ENCODE results near the gene GUCA2B.

Gene GUCA2B

GRCh38 chr1:42128499-42128898 is 24.7 kb upstream of the GUCA2B start:
- no peaks in the 10 kb centered on the region for H3K9me3 ChIP-seq (ENCODE audit: control insufficient read depth, low read length)
- H3K36me3 ChIP-seq (ENCODE audit: control insufficient read depth, insufficient read depth, low read length) = no peaks in the 10 kb centered on the region
- 56 to 63% methylated on average over 2 of the region's 2 CpGs for WGBS, 2 experiments
- H3K4me3 ChIP-seq (ENCODE audit: insufficient read depth, low read depth, low read length) = no peak overlapping the region
- no peaks in the 10 kb centered on the region for H3K27me3 ChIP-seq (ENCODE audit: control insufficient read depth, insufficient read depth, low read length, poor library complexity, severe bottlenecking)
- H3K4me1 ChIP-seq (ENCODE audit: control insufficient read depth, insufficient read depth, low read length) = peaks cover 5% of the 10 kb centered on the region
- H3K27ac ChIP-seq (ENCODE audit: insufficient read depth, low read depth, low read length, poor library complexity, severe bottlenecking) = no peak overlapping the region

GRCh38 chr1:42128964-42129363 is 24.2 kb upstream of the GUCA2B start:
- Histone ChIP-seq H3K4me1 (ENCODE audit: control insufficient read depth, insufficient read depth, low read length) (peaks cover 5% of the 10 kb centered on the region), H3K27me3 (ENCODE audit: control insufficient read depth, insufficient read depth, low read length, poor library complexity, severe bottlenecking) (no peaks in the 10 kb centered on the region), H3K4me3 (ENCODE audit: insufficient read depth, low read depth, low read length) (no peak overlapping the region), H3K9me3 (ENCODE audit: control insufficient read depth, low read length) (no peaks in the 10 kb centered on the region), H3K27ac (ENCODE audit: insufficient read depth, low read depth, low read length, poor library complexity, severe bottlenecking) (no peak overlapping the region), H3K36me3 (ENCODE audit: control insufficient read depth, insufficient read depth, low read length) (no peaks in the 10 kb centered on the region)
- WGBS, 2 experiments = 95% methylated on average over 3 of the region's 3 CpGs

GRCh38 chr1:42130061-42130660 is 23.0 kb upstream of the GUCA2B start:
- H3K9me3 ChIP-seq (ENCODE audit: control insufficient read depth, low read length) = no peaks in the 10 kb centered on the region

GRCh38 chr1:42133390-42133789 is 19.8 kb upstream of the GUCA2B start:
- no peaks in the 10 kb centered on the region for H3K9me3 ChIP-seq (ENCODE audit: control insufficient read depth, low read length)
- no peaks in the 10 kb centered on the region for H3K27me3 ChIP-seq (ENCODE audit: control insufficient read depth, insufficient read depth, low read length, poor library complexity, severe bottlenecking)
- no peak overlapping the region for H3K27ac ChIP-seq (ENCODE audit: insufficient read depth, low read depth, low read length, poor library complexity, severe bottlenecking)
- peaks cover 3% of the 10 kb centered on the region for H3K4me1 ChIP-seq (ENCODE audit: control insufficient read depth, insufficient read depth, low read length)
- no peak overlapping the region for H3K4me3 ChIP-seq (ENCODE audit: insufficient read depth, low read depth, low read length)
- whole genome bisulfite sequencing, 2 experiments = 96 to 99% methylated on average over 5 of the region's 5 CpGs
- H3K36me3 ChIP-seq (ENCODE audit: control insufficient read depth, insufficient read depth, low read length) = no peaks in the 10 kb centered on the region

More at GRCh38 chr1:42130061-42130660, 23.0 kb upstream of the GUCA2B start:
- no peaks in the 10 kb centered on the region for H3K36me3 ChIP-seq (ENCODE audit: control insufficient read depth, insufficient read depth, low read length)
- H3K27ac ChIP-seq (ENCODE audit: insufficient read depth, low read depth, low read length, poor library complexity, severe bottlenecking) = no peak overlapping the region
- no peak overlapping the region for H3K4me3 ChIP-seq (ENCODE audit: insufficient read depth, low read depth, low read length)
- H3K27me3 ChIP-seq (ENCODE audit: control insufficient read depth, insufficient read depth, low read length, poor library complexity, severe bottlenecking) = no peaks in the 10 kb centered on the region
- H3K4me1 ChIP-seq (ENCODE audit: control insufficient read depth, insufficient read depth, low read length) = peaks cover 5% of the 10 kb centered on the region
- WGBS, 2 experiments = 92 to 94% methylated on average over 5 of the region's 5 CpGs

GRCh38 chr1:42133809-42134526 is 19.2 kb upstream of the GUCA2B start:
- H3K27me3 ChIP-seq (ENCODE audit: control insufficient read depth, insufficient read depth, low read length, poor library complexity, severe bottlenecking) = no peaks in the 10 kb centered on the region
- H3K27ac ChIP-seq (ENCODE audit: insufficient read depth, low read depth, low read length, poor library complexity, severe bottlenecking) = no peak overlapping the region
- H3K9me3 ChIP-seq (ENCODE audit: control insufficient read depth, low read length) = no peaks in the 10 kb centered on the region
- WGBS, 2 experiments = 90 to 94% methylated on average over 10 of the region's 10 CpGs
- H3K4me1 ChIP-seq (ENCODE audit: control insufficient read depth, insufficient read depth, low read length) = no peaks in the 10 kb centered on the region
- H3K4me3 ChIP-seq (ENCODE audit: insufficient read depth, low read depth, low read length) = no peak overlapping the region
- no peaks in the 10 kb centered on the region for H3K36me3 ChIP-seq (ENCODE audit: control insufficient read depth, insufficient read depth, low read length)

GRCh38 chr1:42135426-42135825 is 17.8 kb upstream of the GUCA2B start:
- WGBS, 2 experiments = 80 to 89% methylated on average over 3 of the region's 3 CpGs
- H3K36me3 ChIP-seq (ENCODE audit: control insufficient read depth, insufficient read depth, low read length) = no peaks in the 10 kb centered on the region
- H3K9me3 ChIP-seq (ENCODE audit: control insufficient read depth, low read length) = no peaks in the 10 kb centered on the region
- no peak overlapping the region for H3K27ac ChIP-seq (ENCODE audit: insufficient read depth, low read depth, low read length, poor library complexity, severe bottlenecking)
- H3K4me3 ChIP-seq (ENCODE audit: insufficient read depth, low read depth, low read length) = no peak overlapping the region
- H3K27me3 ChIP-seq (ENCODE audit: control insufficient read depth, insufficient read depth, low read length, poor library complexity, severe bottlenecking) = no peaks in the 10 kb centered on the region
- no peaks in the 10 kb centered on the region for H3K4me1 ChIP-seq (ENCODE audit: control insufficient read depth, insufficient read depth, low read length)

GRCh38 chr1:42136466-42136865 is 16.7 kb upstream of the GUCA2B start:
- H3K27me3 ChIP-seq (ENCODE audit: control insufficient read depth, insufficient read depth, low read length, poor library complexity, severe bottlenecking) = no peaks in the 10 kb centered on the region
- no peak overlapping the region for H3K4me3 ChIP-seq (ENCODE audit: insufficient read depth, low read depth, low read length)
- H3K27ac ChIP-seq (ENCODE audit: insufficient read depth, low read depth, low read length, poor library complexity, severe bottlenecking) = no peak overlapping the region
- no peaks in the 10 kb centered on the region for H3K36me3 ChIP-seq (ENCODE audit: control insufficient read depth, insufficient read depth, low read length)
- no peaks in the 10 kb centered on the region for H3K9me3 ChIP-seq (ENCODE audit: control insufficient read depth, low read length)
- no peaks in the 10 kb centered on the region for H3K4me1 ChIP-seq (ENCODE audit: control insufficient read depth, insufficient read depth, low read length)

- H3K27ac ChIP-seq (ENCODE audit: insufficient read depth, low read depth, low read length, poor library complexity, severe bottlenecking) = no peak overlapping the region
- WGBS, 2 experiments = 76 to 78% methylated on average over 10 of the region's 10 CpGs
- H3K9me3 ChIP-seq (ENCODE audit: control insufficient read depth, low read length) = no peaks in the 10 kb centered on the region
- H3K36me3 ChIP-seq (ENCODE audit: control insufficient read depth, insufficient read depth, low read length) = no peaks in the 10 kb centered on the region
- no peaks in the 10 kb centered on the region for H3K27me3 ChIP-seq (ENCODE audit: control insufficient read depth, insufficient read depth, low read length, poor library complexity, severe bottlenecking)
- H3K4me1 ChIP-seq (ENCODE audit: control insufficient read depth, insufficient read depth, low read length) = no peaks in the 10 kb centered on the region
- no peak overlapping the region for H3K4me3 ChIP-seq (ENCODE audit: insufficient read depth, low read depth, low read length)
These were observed 15.4 kb upstream of the GUCA2B start for GRCh38 chr1:42137766-42138165.

GRCh38 chr1:42138586-42138985 is 14.6 kb upstream of the GUCA2B start:
- H3K4me1 ChIP-seq (ENCODE audit: control insufficient read depth, insufficient read depth, low read length) = no peaks in the 10 kb centered on the region
- H3K9me3 ChIP-seq (ENCODE audit: control insufficient read depth, low read length) = no peaks in the 10 kb centered on the region
- H3K4me3 ChIP-seq (ENCODE audit: insufficient read depth, low read depth, low read length) = no peak overlapping the region
- H3K27me3 ChIP-seq (ENCODE audit: control insufficient read depth, insufficient read depth, low read length, poor library complexity, severe bottlenecking) = no peaks in the 10 kb centered on the region
- no peaks in the 10 kb centered on the region for H3K36me3 ChIP-seq (ENCODE audit: control insufficient read depth, insufficient read depth, low read length)
- WGBS, 2 experiments = 93 to 97% methylated on average over 4 of the region's 4 CpGs
- H3K27ac ChIP-seq (ENCODE audit: insufficient read depth, low read depth, low read length, poor library complexity, severe bottlenecking) = no peak overlapping the region

- H3K9me3 ChIP-seq (ENCODE audit: control insufficient read depth, low read length) = no peaks in the 10 kb centered on the region
- H3K27me3 ChIP-seq (ENCODE audit: control insufficient read depth, insufficient read depth, low read length, poor library complexity, severe bottlenecking) = no peaks in the 10 kb centered on the region
- H3K4me3 ChIP-seq (ENCODE audit: insufficient read depth, low read depth, low read length) = no peak overlapping the region
- no peaks in the 10 kb centered on the region for H3K4me1 ChIP-seq (ENCODE audit: control insufficient read depth, insufficient read depth, low read length)
- H3K36me3 ChIP-seq (ENCODE audit: control insufficient read depth, insufficient read depth, low read length) = no peaks in the 10 kb centered on the region
- H3K27ac ChIP-seq (ENCODE audit: insufficient read depth, low read depth, low read length, poor library complexity, severe bottlenecking) = no peak overlapping the region
- 99 to 100% methylated on average over 3 of the region's 3 CpGs for WGBS, 2 experiments
These were observed 13.8 kb upstream of the GUCA2B start for GRCh38 chr1:42139444-42139843.
